ENCODE data around the gene CNIH2. TPM values are rescaled to one million over a fixed set of nuclear protein-coding genes. Genes with fewer than 3 reads are reported as not detected.
"Not testable (repeated sequence)": the region's sequence is repeated elsewhere in the genome, so short reads cannot be mapped to it uniquely, and the experiment has no call there.

The CNIH2 gene
- polyA plus RNA-seq, 4 donors = 3.3 to 4.9 (median 4.2) TPM

- DNase-seq (ENCODE audit: low read depth in 4 of 4, low spot score in 2 of 4) = peak; percentile 91 to 98 (median 95)
Measured at GRCh38 chr11:66288671-66289547, 10.9 kb downstream of the CNIH2 start, which contains the start of gene YIF1A. Gene YIF1A, minus strand, starts transcription at chr11:66289143. Its CDS starts 158 bp downstream, at chr11:66288985.

- peak; percentile 72 to 79 (median 75) for DNase-seq (ENCODE audit: low read depth in 4 of 4, low spot score in 2 of 4)
Measured at GRCh38 chr11:66289548-66290329, 11.8 kb downstream of the CNIH2 start.

GRCh38 chr11:66290330-66290621, 12.3 kb downstream of the CNIH2 start:
- no peak for DNase-seq (ENCODE audit: low read depth in 4 of 4, low spot score in 2 of 4)

- DNase-seq (ENCODE audit: low read depth in 4 of 4, low spot score in 2 of 4) = no peak
Measured at GRCh38 chr11:66291303-66291705, 13.3 kb downstream of the CNIH2 start.

- no peak for DNase-seq (ENCODE audit: low read depth in 4 of 4, low spot score in 2 of 4)
Measured at GRCh38 chr11:66291706-66292542, 13.9 kb downstream of the CNIH2 start, which contains the start of gene TMEM151A. Gene TMEM151A, plus strand, starts transcription at chr11:66291894. Its CDS starts 120 bp downstream, at chr11:66292014.

- DNase-seq (ENCODE audit: low read depth in 4 of 4, low spot score in 2 of 4) = no peak
Measured at GRCh38 chr11:66292543-66293332, 14.8 kb downstream of the CNIH2 start.

- DNase-seq (ENCODE audit: low read depth in 4 of 4, low spot score in 2 of 4) = no peak
Measured at GRCh38 chr11:66293352-66293751, 15.4 kb downstream of the CNIH2 start.

- no peak for DNase-seq (ENCODE audit: low read depth in 4 of 4, low spot score in 2 of 4)
Measured at GRCh38 chr11:66293777-66294625, 16.0 kb downstream of the CNIH2 start.

GRCh38 chr11:66294626-66295620, 16.9 kb downstream of the CNIH2 start:
- DNase-seq (ENCODE audit: low read depth in 4 of 4, low spot score in 2 of 4) = no peak

- DNase-seq (ENCODE audit: low read depth in 4 of 4, low spot score in 2 of 4) = no peak
Measured at GRCh38 chr11:66297610-66298009, 19.6 kb downstream of the CNIH2 start.

- DNase-seq (ENCODE audit: low read depth in 4 of 4, low spot score in 2 of 4) = no peak
Measured at GRCh38 chr11:66299186-66299585, 21.2 kb downstream of the CNIH2 start.

- DNase-seq (ENCODE audit: low read depth in 4 of 4, low spot score in 2 of 4) = no peak
Measured at GRCh38 chr11:66302656-66303055, 24.7 kb downstream of the CNIH2 start.

- no peak for DNase-seq (ENCODE audit: low read depth in 4 of 4, low spot score in 2 of 4)
Measured at GRCh38 chr11:66309475-66309874, 31.5 kb downstream of the CNIH2 start.

- no peak for DNase-seq (ENCODE audit: low read depth in 4 of 4, low spot score in 2 of 4)
Measured at GRCh38 chr11:66310324-66310723, 32.3 kb downstream of the CNIH2 start.

GRCh38 chr11:66310803-66311440, 32.9 kb downstream of the CNIH2 start:
- not testable (repeated sequence) for DNase-seq (ENCODE audit: low read depth in 4 of 4, low spot score in 2 of 4)

GRCh38 chr11:66311470-66311964, 33.5 kb downstream of the CNIH2 start:
- no peak for DNase-seq (ENCODE audit: low read depth in 4 of 4, low spot score in 2 of 4)

- DNase-seq (ENCODE audit: low read depth in 4 of 4, low spot score in 2 of 4) = peak in 3 of 4 donors; percentile 78 to 92 (median 89)
Measured at GRCh38 chr11:66311965-66312548, 34.1 kb downstream of the CNIH2 start.

Measured in left renal cortex interstitium (tissue), 4 donors.